Measurements from ENCODE around the gene ANKS3.

Gene ANKS3

DNA sequence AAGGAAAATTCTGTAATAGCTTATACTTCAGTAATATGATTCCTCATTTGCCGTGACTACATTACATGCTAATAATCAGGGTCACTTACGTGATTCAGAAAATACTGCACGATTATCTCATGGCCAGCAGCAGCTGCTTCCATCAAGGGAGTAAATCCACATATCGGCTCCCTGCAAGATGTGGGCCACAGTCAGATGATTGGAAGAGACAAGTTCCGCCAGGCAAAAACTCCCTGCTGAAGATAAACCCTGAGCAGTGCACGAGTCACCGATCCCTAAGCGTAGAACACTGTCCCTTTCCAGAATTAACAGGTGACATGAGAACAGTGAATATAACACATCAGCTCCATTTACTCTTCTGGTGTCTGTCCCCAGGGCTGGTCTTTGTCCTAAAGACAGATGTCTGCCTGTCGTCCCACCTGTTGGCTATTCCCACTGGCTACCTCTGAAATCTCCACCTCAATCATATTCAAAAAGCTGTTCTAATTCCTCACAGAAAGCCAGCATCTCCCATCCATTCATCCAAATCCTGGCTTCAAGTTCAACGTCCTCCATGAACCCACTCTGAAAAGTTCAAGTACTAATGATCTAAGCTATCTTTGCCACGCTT is 9.3 kb downstream of the ANKS3 start:
- DNase-seq (ENCODE audit: low read depth in 2 of 2) = no peak

DNA sequence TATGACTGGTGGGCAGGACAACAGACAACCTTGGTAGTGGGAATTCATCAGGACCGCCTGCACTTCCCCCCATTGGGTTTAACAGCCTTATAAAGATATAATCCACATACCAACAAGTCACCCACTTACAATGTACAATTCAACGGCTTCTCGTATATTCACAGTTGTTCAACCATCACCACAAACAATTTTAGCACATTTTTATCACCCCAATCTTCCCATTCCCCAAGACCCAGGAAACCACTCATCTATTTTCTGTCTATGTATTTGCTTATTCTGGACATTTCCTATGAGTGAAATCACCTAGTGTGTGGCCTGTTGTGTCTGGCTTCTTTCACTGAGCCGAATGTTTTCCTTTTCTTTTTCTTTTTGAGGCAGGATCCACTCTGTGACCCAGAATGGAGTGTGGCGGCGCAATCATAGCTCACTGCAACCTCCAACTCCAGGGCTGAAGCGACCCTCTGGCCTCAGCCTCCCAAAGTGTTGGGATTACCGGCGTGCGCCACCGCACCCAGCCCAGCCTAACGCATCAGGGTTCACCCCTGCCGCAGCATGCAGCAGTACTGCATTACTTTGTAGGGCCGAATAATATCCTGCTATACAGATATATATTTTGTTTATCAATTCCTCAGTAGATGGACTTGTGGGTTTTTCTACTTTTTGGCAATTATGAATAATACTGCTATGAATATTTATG is 10.9 kb downstream of the ANKS3 start:
- no peak for DNase-seq (ENCODE audit: low read depth in 2 of 2)

DNA sequence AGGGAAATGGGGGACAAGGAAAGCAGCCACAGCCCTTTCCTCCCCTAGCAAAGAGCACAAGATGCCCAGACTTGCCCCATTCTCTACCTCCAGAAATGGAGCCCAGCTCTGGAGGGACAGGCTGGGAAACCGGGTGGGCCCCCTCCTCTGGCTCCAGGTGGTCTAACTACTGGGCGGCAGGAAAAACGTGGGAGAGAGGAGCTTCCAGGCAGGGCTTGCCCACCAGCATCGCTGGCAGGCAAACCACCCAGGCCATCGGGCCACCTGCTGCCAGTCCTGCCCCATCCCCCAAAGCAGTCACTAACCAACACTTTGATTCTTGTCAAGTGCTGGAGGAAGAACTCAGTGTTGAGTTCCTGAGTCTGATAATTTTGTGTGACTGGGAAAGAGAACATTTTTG is 15.6 kb downstream of the ANKS3 start:
- no peak for DNase-seq (ENCODE audit: low read depth in 2 of 2)

DNA sequence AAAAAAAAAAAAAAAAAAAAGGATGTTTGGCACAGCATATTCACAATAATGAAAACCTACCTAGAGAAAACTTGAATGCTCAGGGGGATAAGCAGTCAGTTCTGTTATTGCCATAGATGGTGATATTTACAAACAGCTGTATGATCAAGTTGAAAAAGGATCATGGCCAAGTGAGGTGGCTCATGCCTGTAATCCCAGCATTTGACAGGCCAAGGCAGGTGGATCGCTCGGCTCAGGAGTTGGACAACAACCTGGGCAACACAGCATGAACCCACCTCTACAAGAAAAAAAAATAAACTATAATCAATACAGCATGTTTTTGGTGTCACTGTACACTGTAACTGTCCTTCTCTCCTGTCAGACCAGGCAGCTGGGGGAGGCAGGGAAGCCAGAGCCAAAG is 19.1 kb downstream of the ANKS3 start:
- no peak for DNase-seq (ENCODE audit: low read depth in 2 of 2)

DNA sequence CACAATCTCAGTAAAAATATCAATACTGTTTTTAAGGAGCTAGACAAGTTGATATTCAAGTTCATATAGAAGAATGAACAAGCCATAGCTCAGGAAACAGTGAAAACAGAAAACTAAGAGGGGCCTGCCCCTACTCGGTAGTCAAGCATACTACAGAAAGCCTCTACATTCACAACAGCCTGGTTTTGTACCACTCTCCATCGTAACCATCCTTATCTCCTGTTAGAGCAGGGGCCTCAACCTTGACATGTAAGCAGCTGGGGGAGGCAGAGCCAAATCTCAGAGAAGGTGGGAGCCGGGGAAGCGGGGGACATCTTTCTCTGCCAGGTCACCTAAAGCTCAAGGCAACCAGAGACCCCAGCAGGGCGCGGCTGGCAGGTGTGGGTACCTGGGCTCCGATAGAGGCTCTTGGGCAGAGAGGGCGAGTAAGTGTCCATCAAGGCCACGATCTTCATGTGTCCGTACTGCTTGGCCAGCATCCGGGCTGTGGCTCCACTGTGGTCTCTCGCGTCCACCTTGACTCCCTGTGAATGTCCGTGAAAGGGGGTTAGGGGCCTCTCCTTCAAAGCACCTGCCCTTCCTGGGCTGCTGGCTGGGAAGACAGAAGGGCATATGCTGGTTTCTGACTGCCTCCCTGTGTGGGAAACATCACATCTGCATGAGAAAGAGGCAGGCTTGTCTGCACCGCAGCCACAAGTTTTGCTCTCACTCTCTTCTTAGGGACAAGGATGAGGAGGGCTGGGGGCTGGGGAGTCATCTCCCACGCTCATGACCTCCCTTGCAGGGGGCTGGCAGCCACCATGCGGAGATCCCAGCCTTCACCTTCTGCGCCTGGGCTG is 20.2 kb downstream of the ANKS3 start:
- no peak for DNase-seq (ENCODE audit: low read depth in 2 of 2)

DNA sequence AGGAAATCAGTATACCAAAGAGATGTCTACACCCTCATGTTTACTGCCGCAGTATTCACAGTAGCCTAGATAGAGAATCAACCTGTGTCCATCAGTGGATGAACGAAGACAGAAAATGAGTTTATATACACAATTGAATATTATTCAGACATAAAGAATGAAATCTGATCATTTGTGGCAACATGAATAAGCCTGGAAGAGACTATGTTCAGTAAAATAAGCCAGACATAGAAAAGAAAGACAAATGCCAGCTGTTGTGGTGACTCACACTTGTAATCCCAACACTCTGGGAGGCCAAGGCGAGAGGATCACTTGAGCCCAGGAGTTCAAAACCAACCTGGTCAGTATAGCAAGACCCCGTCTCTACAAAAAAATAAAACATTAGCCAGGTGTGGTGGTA is 24.6 kb downstream of the ANKS3 start:
- DNase-seq (ENCODE audit: low read depth in 2 of 2) = no peak

DNA sequence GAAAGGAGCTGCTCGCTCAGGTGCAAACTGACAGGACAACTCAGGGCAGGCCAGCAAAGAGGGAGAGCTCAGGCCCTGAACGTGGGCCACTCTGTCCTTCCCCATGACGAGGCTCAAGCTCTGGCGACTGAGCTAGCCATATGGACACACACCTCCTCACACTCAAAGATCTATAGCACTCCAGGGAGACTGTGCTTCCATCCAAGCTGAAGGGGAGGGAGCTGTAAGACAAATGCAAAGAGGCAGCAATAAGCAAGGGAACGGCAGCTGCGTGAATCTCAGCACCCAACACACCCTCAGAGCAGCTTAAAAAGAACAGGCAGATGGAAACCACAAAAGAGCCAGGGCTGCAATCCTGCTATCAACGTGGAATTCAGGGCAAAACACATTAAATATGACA is 27.2 kb downstream of the ANKS3 start:
- no peak for DNase-seq (ENCODE audit: low read depth in 2 of 2)

DNA sequence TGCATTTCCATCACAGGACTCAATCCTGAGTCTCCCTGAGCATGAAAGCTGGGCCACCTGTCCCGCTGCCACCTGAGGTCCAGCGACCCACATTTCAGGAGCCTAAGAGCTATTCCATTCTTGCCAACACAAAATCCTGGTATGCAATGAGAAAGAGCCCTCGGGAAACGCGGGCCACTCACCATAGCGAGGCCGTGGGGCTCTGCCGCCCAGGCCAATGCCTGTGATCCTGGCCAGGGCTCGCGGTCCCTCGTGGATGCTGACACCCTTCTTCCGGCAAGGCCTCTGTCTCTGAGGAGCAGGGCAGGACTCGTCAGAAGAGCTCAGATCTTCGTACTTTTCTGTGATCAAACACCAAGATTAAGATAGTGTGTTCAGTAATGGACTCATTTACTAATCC is 29.2 kb downstream of the ANKS3 start:
- no peak for DNase-seq (ENCODE audit: low read depth in 2 of 2)

DNA sequence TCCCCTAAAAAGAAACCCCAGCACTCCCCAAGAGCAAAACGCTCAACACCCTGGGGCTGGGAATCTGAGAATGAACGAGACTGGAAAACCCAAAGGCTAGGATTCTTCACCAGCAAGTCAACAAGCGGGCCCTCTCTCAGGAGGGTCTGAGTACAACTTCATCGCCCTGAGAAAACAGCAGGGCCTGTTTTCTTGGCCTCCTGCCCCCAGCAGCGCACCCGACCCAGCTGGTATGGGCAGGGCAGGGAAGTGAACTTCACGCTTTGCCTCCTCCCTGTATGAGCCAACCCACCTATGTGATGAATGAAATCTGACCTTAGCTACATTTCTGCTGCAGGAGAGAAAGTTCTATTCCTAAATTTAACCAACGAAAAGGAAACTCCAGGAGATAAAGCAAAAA is 29.6 kb downstream of the ANKS3 start:
- no peak for DNase-seq (ENCODE audit: low read depth in 2 of 2)

DNA sequence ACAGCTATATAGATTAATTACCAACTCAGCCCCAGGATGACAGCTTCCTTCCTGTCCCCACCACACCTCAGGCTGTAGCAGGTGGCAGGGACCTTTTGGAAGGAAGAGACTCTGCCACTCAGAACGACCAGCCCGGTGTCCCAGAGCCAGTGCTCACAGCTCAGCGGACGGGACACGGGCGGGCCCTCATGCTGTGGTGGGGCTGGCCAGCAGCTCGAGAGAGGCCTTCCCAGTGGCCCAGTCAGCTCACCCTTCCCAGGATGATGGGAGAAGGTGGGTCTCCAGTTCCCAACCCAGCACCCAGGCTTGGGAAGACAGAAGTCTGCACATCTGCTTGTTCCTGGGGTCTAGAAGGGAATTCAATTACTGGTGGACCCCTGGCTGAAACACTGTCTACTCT is 30.2 kb downstream of the ANKS3 start:
- DNase-seq (ENCODE audit: low read depth in 2 of 2) = no peak

DNA sequence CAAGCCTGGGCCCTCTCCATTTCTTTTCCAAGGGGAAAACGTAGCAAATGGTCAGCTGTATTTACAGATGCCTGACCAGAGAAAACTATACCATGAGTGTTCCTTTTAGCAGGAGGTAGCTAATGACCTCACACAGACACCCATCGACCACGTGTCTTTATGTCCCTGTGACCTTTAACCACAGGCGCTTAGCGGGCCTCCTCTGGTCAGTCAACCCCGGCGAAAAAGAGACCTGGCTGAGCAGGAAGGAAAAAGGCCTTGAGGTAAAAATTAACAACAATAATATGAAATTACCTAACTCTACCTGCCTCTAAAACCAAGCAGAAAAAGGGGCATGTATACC is 31.6 kb downstream of the ANKS3 start:
- no peak for DNase-seq (ENCODE audit: low read depth in 2 of 2)

DNA sequence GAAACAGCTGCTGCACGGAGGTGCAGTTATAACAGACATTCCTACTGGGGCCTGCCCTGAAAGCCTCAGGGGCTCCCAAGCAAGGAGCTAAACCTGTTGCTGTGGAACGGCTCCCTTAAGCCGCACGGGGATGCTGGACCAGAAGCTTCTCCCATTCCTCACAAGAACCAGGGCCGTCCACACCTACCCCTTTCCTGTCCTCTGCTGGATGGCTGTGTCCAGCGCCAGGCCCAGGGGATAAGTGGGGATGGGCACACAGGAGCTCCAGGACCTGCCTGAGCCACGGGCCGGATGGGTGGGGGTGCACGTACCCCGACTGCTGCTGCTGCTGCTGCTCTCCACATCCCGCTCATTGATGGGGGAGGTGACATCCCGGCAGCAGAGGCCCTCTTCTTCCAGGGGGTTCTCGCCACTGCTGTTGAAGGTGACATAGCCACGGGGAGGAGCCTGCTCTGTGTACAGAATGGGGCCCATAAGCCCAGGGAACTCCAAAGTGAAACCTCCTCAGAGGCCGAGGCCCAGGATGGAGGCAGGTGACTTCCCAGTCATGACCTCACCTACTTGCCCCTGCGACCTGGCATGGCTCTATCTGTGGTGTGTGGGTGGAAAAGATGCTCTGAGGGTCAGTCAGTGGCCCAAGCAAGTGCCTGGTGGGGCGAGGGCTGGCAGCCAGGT is 32.1 kb downstream of the ANKS3 start:
- no peak for DNase-seq (ENCODE audit: low read depth in 2 of 2)

DNA sequence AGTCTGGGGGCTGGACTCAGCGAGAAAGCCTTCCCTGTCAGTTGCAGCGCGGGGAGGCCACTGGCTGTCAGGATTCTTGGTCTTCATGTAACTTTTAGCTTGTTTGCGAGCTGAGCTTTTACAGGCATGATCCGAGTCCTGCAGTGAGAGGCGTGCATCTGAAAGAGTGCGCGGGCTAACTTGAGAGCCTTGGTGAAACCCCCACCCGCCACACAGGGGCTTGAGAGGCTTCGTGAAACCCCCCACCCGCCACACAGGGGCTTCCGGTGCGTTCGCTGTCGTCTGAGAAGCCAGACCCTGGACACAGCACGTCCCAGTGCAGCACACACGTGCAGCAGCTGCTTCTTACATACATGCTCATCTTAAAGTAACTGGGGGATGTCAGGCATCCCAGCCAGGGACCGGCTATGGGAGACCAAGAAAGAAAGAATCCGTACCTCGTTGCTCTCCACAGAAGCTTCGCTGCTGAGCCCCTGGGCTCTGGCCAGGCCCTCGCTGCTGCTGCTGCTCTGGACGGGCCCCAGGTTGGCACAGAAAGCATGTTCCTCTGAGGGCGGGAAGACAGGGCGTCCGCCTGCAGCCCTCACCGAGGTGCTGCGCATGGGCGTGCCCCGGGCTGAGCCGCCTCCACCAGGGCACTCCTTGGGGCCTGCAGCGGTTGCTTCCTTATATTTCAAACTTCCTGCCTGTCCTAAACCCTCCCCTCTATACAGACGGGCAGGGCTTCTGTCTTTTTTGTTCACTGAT is 32.9 kb downstream of the ANKS3 start:
- no peak for DNase-seq (ENCODE audit: low read depth in 2 of 2)

DNA sequence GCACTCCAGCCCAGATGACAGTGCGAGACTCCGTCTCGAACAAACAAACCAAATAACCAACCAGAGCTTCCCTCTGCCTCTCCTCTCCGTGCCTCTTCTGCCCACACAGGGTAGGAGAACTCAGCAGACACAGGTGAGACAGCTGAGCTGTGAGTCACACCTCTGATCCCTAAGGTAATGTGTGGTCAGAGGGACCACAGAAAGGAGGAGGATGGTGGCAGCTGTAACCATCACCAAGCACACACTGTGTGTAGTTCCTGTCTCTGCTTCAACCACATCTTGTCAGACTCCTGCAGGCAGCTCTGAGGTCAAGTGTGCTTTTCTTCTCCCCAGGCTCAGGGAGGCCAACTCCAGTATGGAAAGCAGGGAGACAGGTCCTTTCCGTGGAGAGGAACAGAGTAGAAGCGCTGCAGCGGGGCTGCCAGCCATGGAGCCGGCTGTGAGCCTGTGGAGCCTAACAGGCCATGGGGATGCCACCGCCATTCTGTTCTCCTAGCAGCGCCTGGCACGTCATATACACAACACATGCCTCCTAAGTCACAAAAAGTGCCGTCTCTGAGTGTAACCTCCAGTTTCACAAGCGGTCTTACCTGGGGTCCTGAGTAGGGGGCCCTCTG is 33.6 kb downstream of the ANKS3 start:
- peak in 1 of 2 donors; percentile 18 for DNase-seq (ENCODE audit: low read depth in 2 of 2)

DNA sequence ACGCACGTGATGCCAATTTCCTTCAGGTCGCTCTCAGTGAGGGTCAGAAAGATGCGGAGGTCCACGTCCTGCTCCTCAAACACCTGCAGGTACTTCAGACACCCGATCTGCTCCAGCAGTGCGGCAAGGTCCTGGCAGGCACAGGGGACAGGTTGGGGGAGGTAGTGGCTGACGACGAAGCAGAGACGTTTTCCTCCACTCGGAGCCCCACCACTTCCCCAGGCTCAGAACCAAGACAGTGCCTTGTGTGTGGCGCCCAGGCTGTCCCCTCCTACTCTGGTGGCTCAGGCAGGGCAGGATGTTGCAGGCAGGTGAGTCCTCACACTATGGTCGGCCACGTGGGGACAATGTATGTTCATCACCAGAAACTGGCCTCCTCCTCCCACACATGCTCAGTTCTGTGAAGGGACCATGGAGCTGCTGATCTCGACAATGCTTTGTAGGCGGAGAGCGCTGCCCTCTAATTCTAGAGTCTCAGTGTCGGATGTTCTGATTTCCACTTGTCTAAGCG is 35.0 kb downstream of the ANKS3 start:
- no peak for DNase-seq (ENCODE audit: low read depth in 2 of 2)

DNA sequence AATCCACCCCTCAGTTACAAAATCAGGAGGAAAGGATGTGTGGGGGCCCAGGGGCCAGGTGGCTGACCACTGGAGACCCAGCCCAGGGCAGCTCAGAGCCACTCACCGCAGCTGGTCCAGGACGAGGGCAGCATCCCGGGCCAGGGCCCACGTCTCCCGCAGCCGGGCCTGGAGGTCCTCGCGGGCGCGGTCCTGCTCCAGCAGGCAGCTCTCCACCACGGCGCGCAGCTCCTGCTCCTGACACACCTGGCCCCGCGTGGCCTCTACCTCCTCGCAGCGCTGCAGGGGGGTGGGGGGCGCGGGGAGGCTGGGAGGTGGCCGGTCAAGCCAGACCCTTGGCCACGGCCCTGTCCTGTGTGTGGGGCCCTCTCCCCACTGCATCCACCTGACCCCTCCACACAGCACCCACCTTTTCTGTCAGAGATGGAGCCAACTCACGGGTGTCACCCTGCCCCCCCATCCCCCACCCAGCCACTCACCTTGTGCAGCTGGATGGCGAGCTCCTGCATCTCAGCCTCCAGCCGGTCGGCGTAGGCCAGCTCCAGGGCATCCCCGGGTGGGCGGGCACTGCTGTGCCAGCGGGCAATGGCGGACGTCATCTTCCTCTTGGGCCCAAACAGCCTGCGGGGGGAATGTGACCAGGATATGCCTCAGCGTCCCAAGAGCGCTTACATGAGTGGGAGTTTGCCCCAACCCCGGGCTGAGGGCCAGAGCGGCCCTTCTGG is 35.6 kb downstream of the ANKS3 start:
- no peak for DNase-seq (ENCODE audit: low read depth in 2 of 2)

DNA sequence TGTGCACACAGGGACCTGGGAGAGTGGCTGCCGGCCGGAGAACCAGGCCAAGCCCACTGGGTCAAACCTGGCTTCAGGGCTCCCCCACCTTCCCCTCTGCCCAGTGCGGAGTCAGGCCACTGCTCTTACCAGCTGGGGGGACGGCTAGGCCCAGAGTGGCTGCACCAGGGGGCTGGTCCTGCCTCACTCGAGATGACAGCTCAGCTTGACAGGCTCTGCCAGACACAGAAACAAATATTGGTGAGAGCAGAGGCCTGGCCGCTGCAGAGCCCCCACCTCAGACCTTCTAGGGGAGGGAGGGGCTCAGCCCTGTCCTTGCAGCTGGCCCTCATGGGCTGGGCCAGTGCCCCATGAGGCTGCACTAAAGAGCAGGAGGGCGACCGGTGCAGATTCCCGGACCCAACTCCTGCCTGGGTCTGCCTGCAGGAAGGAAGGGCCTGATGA is 36.2 kb downstream of the ANKS3 start:
- DNase-seq (ENCODE audit: low read depth in 2 of 2) = no peak

DNA sequence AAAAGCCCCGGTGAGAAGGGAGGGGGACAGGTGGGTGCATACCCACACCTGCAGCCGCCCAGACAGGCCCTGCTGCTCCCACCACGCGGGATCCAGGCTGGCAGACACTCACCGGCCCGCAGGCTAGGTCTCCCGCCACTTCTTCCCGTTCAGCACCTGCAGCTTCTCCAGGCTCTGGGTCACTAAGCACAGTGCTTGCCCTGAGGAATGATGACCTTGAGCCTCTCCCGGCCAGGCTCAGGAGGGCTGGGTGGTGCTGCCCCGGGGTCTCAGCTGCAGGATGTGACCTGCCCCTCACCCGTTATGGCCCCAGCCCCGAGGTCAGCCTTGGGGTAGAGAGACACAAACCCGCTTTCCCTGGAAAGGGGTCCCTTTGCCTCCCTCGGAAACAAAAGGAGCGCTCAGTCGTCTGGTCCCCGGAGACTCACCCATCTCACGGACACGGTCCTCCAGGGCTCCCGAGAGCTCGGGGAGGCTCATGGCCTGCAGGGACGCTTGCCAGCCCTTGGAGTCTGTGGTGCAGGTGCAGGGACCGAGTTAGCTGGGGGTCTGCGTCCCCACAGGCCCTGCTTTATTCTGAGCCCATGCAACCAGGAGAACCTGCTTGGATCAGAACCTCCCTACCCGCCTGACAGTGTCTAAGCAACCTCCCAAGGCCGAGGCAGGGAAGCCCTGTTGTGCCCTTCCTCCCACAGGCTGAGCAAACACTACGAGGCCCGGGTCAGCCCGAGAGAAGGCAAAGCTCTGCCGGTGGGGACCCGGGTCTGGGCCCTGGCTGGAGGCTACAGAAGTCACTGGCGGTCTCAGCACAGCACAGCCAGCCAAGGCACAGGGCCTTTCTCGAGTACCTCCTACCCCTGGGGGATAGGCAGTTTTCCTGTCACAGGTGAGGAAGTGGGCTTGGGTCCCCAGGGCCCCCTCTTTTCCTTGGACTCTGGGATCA is 36.9 kb downstream of the ANKS3 start:
- no peak for DNase-seq (ENCODE audit: low read depth in 2 of 2)

DNA sequence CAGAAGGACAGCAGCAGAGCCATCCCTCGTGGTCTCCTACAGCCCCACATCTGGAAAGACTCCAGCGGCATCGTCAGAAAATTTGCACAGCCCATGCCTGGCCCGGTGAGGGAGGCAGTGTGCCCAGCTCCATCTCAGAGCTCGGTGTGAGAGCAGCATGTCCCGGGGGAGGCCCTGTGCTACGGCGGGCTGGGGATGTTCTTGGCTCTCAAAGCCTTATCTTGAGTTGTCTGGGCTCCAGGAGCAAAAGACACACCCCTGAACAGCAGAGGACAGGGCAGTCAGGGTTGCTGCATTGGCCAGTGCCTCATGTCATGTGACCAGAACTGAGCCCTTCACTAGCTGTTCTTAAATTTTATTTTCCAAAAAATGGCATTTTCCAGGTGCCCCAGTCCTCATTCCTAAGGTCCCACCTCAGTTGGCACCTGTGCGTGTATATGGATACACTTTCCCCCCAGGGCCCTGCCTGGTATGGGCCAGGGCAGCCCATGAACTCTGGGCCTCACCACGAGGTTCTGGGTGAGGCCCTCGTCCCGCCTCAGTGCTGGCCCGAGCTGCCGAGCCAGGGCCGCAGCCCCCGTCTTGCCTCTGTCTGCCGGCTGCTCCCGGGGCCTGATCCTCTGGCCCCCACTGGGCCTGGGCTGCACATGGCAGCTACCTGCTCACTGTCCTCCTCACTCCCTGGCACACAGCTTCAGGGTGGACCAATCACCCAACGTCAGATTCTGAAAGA is 37.7 kb downstream of the ANKS3 start:
- no peak for DNase-seq (ENCODE audit: low read depth in 2 of 2)

Measured in stimulated activated CD4-positive, alpha-beta T cell treated with anti-CD3 and anti-CD28 coated beads, Interleukin-1b, Interleukin-23, amount 100 ng/mL, for 4 hours (primary cell).